ENCODE data around the gene MMS22L. TPM values are rescaled to one million over a fixed set of nuclear protein-coding genes. Genes with fewer than 3 reads are reported as not detected.

The MMS22L gene
- total and polyA plus RNA-seq, 2 of the 13 experiments (the other 11 are each of a cell fraction or from before 2014, with no cell fraction given), result 6.2 to 32.9 TPM

DNA sequence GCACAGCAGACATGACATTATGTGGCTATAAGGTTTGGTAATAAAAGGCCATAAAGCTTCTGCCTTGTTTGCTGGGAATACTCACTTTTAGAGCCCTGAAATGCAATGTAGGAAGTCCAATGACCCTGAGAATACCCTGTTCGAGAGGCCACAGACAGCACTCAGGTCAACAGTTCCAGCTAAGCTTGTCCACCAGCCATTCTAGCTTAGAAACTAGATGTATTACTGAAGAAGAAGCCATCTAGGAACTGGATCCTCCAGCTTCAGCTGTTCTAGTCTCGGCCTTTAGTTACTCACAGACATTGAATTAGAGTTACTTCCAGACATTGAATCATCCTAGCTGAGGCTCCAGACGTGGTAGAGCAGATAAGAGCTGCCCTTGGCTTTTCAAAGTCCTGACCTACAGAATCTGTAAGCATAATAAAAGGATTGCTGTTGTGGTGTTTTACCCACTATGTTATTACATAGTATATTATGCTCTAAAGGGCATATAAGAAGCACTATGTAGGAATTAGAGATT is 84.9 kb downstream of the MMS22L start (continued):
- TF ChIP-seq REST (IDR thresholded peaks at IDR 0.05; ENCODE audit: borderline replicate concordance in 1 of 2, low read depth in 1 of 2, low read length in 2 of 2) (no peak), ZNF138 (CRISPR knock-in tag; IDR thresholded peaks at IDR 0.05; ENCODE audit: low read depth) (no peak)
- TF ChIP-seq, protein P1, sequence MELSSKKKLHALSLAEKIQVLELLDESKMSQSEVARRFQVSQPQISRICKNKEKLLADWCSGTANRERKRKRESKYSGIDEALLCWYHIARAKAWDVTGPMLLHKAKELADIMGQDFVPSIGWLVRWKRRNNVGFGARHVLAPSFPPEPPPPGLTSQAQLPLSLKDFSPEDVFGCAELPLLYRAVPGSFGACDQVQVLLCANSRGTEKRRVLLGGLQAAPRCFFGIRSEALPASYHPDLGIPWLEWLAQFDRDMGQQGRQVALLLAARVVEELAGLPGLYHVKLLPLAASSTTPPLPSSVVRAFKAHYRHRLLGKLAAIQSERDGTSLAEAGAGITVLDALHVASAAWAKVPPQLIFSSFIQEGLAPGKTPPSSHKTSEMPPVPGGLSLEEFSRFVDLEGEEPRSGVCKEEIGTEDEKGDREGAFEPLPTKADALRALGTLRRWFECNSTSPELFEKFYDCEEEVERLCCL (CRISPR knock-in tag; IDR thresholded peaks at IDR 0.05; ENCODE audit: borderline replicate concordance), result no peak
- TF ChIP-seq, protein P2, sequence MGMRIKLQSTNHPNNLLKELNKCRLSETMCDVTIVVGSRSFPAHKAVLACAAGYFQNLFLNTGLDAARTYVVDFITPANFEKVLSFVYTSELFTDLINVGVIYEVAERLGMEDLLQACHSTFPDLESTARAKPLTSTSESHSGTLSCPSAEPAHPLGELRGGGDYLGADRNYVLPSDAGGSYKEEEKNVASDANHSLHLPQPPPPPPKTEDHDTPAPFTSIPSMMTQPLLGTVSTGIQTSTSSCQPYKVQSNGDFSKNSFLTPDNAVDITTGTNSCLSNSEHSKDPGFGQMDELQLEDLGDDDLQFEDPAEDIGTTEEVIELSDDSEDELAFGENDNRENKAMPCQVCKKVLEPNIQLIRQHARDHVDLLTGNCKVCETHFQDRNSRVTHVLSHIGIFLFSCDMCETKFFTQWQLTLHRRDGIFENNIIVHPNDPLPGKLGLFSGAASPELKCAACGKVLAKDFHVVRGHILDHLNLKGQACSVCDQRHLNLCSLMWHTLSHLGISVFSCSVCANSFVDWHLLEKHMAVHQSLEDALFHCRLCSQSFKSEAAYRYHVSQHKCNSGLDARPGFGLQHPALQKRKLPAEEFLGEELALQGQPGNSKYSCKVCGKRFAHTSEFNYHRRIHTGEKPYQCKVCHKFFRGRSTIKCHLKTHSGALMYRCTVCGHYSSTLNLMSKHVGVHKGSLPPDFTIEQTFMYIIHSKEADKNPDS (CRISPR knock-in tag; IDR thresholded peaks at IDR 0.05), result no peak

- Histone ChIP-seq H3K36me3 (replicated peaks in 1 of 2; ENCODE audit: control insufficient read depth in 1 of 2, insufficient read depth in 2 of 2, low read length in 2 of 2) (0 out of 5 replicates have a peak, but pooled peaks cover 0 to 3% of the 10 kb centered on the region in 2 experiments), H3K4me2 (ENCODE audit: low read depth, low read length) (no peak overlapping the region), H3K79me2 (ENCODE audit: insufficient read depth, low read length) (no peaks in the 10 kb centered on the region), H2AFZ (ENCODE audit: low read length) (no peak overlapping the region), H3K27ac (ENCODE audit: extremely low read length, insufficient read depth, low read length) (no peak overlapping the region), H3K27me3 (ENCODE audit: control insufficient read depth in 1 of 2, insufficient read depth in 2 of 2, low read length in 2 of 2) (no peaks in the 10 kb centered on the region), H4K20me1 (ENCODE audit: insufficient read depth, low read length) (no peaks in the 10 kb centered on the region), H3K9me3 (ENCODE audit: low read length) (no peaks in the 10 kb centered on the region), H3K4me1 (ENCODE audit: insufficient read depth, low read length) (no peaks in the 10 kb centered on the region), H3K9ac (ENCODE audit: insufficient read depth, low read depth, low read length) (no peak overlapping the region), H3K4me3 (replicated peaks in 1 of 3; ENCODE audit: insufficient read depth in 1 of 3, low read depth in 2 of 3, low read length in 3 of 3) (no peak overlapping the region)
- WGBS (ENCODE audit: low lambda C conversion rate), result 96% methylated on average over 1 of the region's 1 CpG
- ATAC-seq (no peak), FAIRE-seq (no peak), DNase-seq (ENCODE audit: low spot score) (no peak)
- POLR2A ChIA-PET, result no interaction called here
- in situ Hi-C loops (cut with HindIII; ENCODE audit: extremely low pct_ligation_motif_present, low pct_unique_long_range_greater_than_20kb), result no loop called here
- CTCF ChIA-PET (ENCODE audit: low intra/inter-chr PET ratio, low total read pairs), result no interaction called here
- BruUV-seq (replicated peaks), result no TSS peak
- intact Hi-C loops (cut with micrococcal nuclease; ENCODE audit: unreplicated experiment), result no loop called here
- TF ChIP-seq GPBP1L1 (CRISPR knock-in tag; IDR thresholded peaks at IDR 0.05) (no peak), CHD4 (IDR thresholded peaks at IDR 0.05; ENCODE audit: borderline replicate concordance, low read length) (no peak), KDM4B (CRISPR knock-in tag; IDR thresholded peaks at IDR 0.05) (no peak), ZNF510 (CRISPR knock-in tag; IDR thresholded peaks at IDR 0.05; ENCODE audit: low read depth) (no peak), ZNF768 (CRISPR knock-in tag; IDR thresholded peaks at IDR 0.05) (no peak), KDM2A (CRISPR knock-in tag; IDR thresholded peaks at IDR 0.05; ENCODE audit: borderline replicate concordance, low read depth) (no peak), HMG20B (CRISPR knock-in tag; conservative IDR thresholded peaks at IDR 0.05) (no peak)
- TF ChIP-seq, protein P3, sequence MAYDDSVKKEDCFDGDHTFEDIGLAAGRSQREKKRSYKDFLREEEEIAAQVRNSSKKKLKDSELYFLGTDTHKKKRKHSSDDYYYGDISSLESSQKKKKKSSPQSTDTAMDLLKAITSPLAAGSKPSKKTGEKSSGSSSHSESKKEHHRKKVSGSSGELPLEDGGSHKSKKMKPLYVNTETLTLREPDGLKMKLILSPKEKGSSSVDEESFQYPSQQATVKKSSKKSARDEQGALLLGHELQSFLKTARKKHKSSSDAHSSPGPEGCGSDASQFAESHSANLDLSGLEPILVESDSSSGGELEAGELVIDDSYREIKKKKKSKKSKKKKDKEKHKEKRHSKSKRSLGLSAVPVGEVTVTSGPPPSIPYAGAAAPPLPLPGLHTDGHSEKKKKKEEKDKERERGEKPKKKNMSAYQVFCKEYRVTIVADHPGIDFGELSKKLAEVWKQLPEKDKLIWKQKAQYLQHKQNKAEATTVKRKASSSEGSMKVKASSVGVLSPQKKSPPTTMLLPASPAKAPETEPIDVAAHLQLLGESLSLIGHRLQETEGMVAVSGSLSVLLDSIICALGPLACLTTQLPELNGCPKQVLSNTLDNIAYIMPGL (CRISPR knock-in tag; IDR thresholded peaks at IDR 0.05; ENCODE audit: borderline replicate concordance in 1 of 2, low read depth in 1 of 2), result no peak
Measured at GRCh38 chr6:97195117-97195516, 87.9 kb downstream of the MMS22L start.

All from HepG2 (cell line).